ENCODE measurements around the gene CD99L2. TPM values are rescaled to one million over a fixed set of nuclear protein-coding genes. Genes with fewer than 3 reads are reported as not detected.

Gene CD99L2
- total RNA-seq, 2 donors from 2014 or later, result 22.1 to 28.7 TPM

- Histone ChIP-seq H3K4me1 (no peaks in the 10 kb centered on the region), H3K36me3 (replicated peaks in 1 of 2; ENCODE audit: insufficient read depth in 1 of 2, low read depth in 2 of 2) (no peaks in the 10 kb centered on the region), H3K27me3 (no peaks in the 10 kb centered on the region), H3K9me3 (no peaks in the 10 kb centered on the region), H3K4me3 (no peak overlapping the region), H3K27ac (no peak overlapping the region)
- 88 to 92% methylated on average over 9 of the region's 9 CpGs for WGBS, 2 donors
- no peak for TF ChIP-seq CTCF (IDR thresholded peaks at IDR 0.05)
- ATAC-seq, result no peak
- no peak for DNase-seq
- intact Hi-C loops (cut with DNase I), result no loop called here
Observed at GRCh38 chrX:150736475-150736874, 162.0 kb downstream of the CD99L2 start.

- peak in 1 of 4 donors; percentile 19 for DNase-seq
- no peak overlapping the region for H3K27ac ChIP-seq
- WGBS, 2 donors, result 88 to 91% methylated on average over 3 of the region's 3 CpGs
- no peak for ATAC-seq
- H3K9me3 ChIP-seq, result no peaks in the 10 kb centered on the region
- TF ChIP-seq POLR2A (IDR thresholded peaks at IDR 0.05), result no peak
- TF ChIP-seq CTCF (IDR thresholded peaks at IDR 0.05), result no peak
- intact Hi-C loops (cut with DNase I), result no loop called here
- H3K27me3 ChIP-seq, result no peaks in the 10 kb centered on the region
- H3K36me3 ChIP-seq (replicated peaks in 1 of 2; ENCODE audit: insufficient read depth in 1 of 2, low read depth in 2 of 2), result no peaks in the 10 kb centered on the region
- no peaks in the 10 kb centered on the region for H3K4me1 ChIP-seq
- H3K4me3 ChIP-seq, result no peak overlapping the region
Observed at GRCh38 chrX:150731795-150732194, 166.7 kb downstream of the CD99L2 start.

GRCh38 chrX:150730719-150731118 is 167.7 kb downstream of the CD99L2 start:
- Histone ChIP-seq H3K27ac (no peak overlapping the region), H3K9me3 (no peaks in the 10 kb centered on the region), H3K4me1 (no peaks in the 10 kb centered on the region), H3K4me3 (no peak overlapping the region), H3K36me3 (replicated peaks in 1 of 2; ENCODE audit: insufficient read depth in 1 of 2, low read depth in 2 of 2) (no peaks in the 10 kb centered on the region), H3K27me3 (no peaks in the 10 kb centered on the region)
- intact Hi-C loops (cut with DNase I), result no loop called here
- DNase-seq, result no peak
- TF ChIP-seq POLR2A (IDR thresholded peaks at IDR 0.05), result no peak
- no peak for TF ChIP-seq CTCF (IDR thresholded peaks at IDR 0.05)
- 78 to 87% methylated on average over 6 of the region's 6 CpGs for whole genome bisulfite sequencing, 2 donors
- no peak for ATAC-seq

- intact Hi-C loops (cut with DNase I), result no loop called here
- Histone ChIP-seq H3K9me3 (no peaks in the 10 kb centered on the region), H3K4me3 (no peak overlapping the region), H3K36me3 (replicated peaks in 1 of 2; ENCODE audit: insufficient read depth in 1 of 2, low read depth in 2 of 2) (no peaks in the 10 kb centered on the region), H3K4me1 (no peaks in the 10 kb centered on the region), H3K27ac (no peak overlapping the region), H3K27me3 (no peaks in the 10 kb centered on the region)
- DNase-seq, result no peak
- 78 to 89% methylated on average over 5 of the region's 5 CpGs for WGBS, 2 donors
- no peak for ATAC-seq
- no peak for TF ChIP-seq CTCF (IDR thresholded peaks at IDR 0.05)
- TF ChIP-seq POLR2A (IDR thresholded peaks at IDR 0.05), result no peak
Observed at GRCh38 chrX:150729956-150730355, 168.5 kb downstream of the CD99L2 start.

- DNase-seq (no peak), ATAC-seq (no peak)
- peaks cover 9% of the 10 kb centered on the region for H3K4me1 ChIP-seq
- H3K27ac ChIP-seq, result no peak overlapping the region
- H3K27me3 ChIP-seq, result no peaks in the 10 kb centered on the region
- H3K4me3 ChIP-seq, result no peak overlapping the region
- intact Hi-C loops (cut with DNase I), result no loop called here
- no peaks in the 10 kb centered on the region for H3K9me3 ChIP-seq
- H3K36me3 ChIP-seq (replicated peaks in 1 of 2; ENCODE audit: insufficient read depth in 1 of 2, low read depth in 2 of 2), result no peaks in the 10 kb centered on the region
- TF ChIP-seq POLR2A (IDR thresholded peaks at IDR 0.05) (no peak), CTCF (IDR thresholded peaks at IDR 0.05) (no peak)
- 87 to 88% methylated on average over 4 of the region's 4 CpGs for WGBS, 2 donors
Observed at GRCh38 chrX:150719621-150720020, 178.8 kb downstream of the CD99L2 start.

Other genes starting within 250 kb of the CD99L2 start
- gene MTMR1, start 205.3 kb downstream of the CD99L2 start, total RNA-seq, result 1 to 10 TPM; 7.6 to 9.1 TPM
- 1 to 10 TPM; 1.3 to 1.6 TPM for gene HMGB3, start 84.7 kb upstream of the CD99L2 start, total RNA-seq